ENCODE measurements around the gene MYO1E.

- TF ChIP-seq USF2 (IDR thresholded peaks at IDR 0.05; ENCODE audit: low read depth, low read length) (no peak), CTCF (conservative IDR thresholded peaks at IDR 0.05; ENCODE audit: low read depth, low read length) (no peak), RAD21 (IDR thresholded peaks at IDR 0.05; ENCODE audit: low read length) (no peak), MAFK (IDR thresholded peaks at IDR 0.05; ENCODE audit: low read depth, low read length) (no peak), MXI1 (IDR thresholded peaks at IDR 0.05; ENCODE audit: borderline replicate concordance, low read depth, low read length) (no peak), POLR2A (IDR thresholded peaks at IDR 0.05; ENCODE audit: low read depth, low read length) (no peak)
These were observed 74.3 kb downstream of the MYO1E start for GRCh38 chr15:59298225-59298853.

All from IMR-90 (cell line).